ENCODE data around the gene CARD10.

CARD10 gene

DNA sequence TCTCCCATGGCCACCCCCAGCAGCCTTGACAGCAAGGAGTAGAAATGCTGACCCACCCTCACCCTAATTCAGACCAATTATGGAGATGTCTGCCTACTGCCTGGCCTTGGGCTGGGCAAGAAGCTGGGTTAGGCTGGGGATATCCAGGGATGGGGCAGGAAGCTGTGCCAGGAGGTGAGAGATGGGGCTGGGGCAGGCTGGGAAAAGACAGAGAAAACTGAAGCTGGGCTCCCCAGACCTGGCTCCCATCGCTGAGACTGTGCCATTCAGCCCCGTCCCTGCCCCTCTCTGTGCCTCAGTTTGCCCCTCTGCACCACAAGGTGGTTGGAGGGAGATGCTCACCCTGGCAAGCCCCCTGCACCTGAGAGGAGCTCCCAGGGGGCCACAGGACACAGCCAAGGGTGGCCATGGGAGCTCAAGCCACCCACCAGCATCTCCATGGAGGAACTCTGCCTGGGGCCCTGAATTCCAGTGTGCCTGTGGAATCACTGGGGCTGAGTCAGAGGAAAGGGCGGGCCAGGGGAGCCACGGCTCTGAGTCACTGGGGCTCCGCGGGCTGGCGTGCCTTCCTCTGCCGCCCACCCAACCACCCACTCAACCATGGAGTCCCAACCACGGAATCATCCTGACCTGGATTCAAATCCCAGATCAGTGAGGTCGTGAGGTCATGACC is 6.0 kb upstream of the CARD10 start:
- DNase-seq = peak in 1 of 2 experiments; percentile 40

DNA sequence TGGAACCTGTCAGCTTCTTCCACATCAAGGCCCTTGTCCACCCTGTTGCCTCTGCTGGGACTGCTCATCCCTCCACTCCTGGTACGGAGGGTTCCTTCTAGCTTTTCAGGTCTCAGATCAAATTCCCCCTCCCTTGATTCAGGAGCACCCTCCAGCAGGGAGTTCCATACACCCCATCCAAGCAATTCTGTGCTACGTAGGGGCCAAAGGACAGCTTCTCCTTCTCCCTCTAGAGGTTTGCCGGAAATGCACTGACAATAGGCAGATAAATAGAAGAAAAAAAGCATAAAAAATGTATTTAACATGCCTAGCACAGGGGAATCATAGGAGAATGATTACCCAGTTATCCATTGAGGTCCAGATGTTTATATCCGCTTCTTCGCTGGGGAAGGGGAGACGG is 3.3 kb upstream of the CARD10 start:
- DNase-seq = no peak

DNA sequence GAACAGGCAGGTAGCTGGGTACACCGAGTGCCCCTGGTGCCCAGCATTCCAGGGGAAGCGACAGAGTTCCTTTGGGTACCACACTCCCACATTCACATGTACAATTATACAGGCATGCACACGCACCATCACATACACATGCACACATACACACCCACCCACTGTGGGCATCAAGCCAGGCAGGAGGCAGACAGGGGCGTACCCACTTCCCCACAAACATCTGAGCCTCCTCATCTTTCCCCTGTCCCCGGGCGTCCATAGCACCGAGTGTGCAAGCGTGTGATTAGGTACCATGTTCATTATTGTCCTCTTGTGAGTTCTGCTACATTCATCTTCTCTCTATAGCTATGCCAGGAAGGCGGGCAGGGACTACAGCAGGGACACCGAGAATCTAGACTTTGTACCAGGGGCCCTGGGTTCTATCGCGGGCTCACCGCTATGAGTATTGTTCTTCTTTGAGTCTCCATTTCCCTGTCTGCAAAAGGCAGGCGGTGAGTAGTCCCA is 2.1 kb upstream of the CARD10 start:
- DNase-seq = no peak

DNA sequence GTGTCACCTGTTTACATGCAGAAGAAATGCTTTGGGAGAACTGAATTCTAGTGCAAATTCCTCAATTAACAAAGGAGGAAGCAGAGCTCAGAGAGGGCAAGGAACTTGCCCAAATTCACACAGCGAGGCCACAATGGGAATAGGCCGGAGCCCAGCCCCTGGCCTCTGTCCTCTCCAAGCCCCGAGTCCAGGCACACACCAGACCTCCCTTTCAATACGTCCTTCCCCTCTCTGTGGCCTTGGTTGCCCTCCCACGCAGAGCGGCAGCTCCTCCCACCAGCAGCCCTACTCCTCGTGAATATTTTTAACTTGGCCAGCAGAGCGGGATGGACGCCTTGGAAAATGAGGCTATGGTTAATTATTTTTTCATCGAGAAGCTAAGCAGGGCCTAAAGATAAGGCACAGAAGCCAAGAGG is 1.6 kb upstream of the CARD10 start:
- DNase-seq = no peak

DNA sequence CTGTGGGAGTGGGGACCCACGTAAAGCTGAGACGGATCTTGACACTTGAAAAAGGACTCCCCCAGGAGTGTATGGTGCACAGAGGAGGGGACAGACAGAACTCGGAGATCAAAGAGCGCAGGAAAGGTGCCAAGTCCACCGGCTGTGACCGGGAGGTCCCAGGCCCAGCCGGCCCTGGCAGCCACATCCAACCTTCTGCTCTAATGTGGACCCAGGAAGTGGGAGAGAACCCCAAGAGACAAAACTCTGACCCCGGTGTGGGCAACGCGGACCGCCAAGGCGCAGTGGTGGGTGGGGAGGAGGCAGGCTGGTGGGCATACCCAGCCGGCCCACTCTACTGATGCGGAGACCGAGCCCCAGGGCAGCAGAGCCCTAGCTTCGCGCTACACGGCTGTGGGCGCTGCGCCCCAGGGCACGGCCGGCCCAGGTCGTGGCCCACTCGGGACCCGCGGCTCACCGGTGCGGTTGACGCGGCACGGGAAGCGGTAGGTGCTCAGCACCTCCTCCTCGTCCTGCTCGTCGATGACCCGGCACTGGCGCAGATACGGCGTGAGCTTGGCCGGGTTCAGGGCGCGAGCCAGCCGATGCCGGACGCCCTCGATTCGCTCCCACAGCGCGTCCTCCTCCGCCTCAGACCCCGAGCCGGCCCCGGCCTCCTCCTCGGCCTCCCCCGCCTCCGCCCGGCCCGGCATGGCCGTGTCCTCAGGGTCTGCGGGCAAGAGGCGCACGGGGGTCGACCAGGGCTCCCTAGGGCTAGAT is 527 bp downstream of the CARD10 start:
- DNase-seq = no peak

DNA sequence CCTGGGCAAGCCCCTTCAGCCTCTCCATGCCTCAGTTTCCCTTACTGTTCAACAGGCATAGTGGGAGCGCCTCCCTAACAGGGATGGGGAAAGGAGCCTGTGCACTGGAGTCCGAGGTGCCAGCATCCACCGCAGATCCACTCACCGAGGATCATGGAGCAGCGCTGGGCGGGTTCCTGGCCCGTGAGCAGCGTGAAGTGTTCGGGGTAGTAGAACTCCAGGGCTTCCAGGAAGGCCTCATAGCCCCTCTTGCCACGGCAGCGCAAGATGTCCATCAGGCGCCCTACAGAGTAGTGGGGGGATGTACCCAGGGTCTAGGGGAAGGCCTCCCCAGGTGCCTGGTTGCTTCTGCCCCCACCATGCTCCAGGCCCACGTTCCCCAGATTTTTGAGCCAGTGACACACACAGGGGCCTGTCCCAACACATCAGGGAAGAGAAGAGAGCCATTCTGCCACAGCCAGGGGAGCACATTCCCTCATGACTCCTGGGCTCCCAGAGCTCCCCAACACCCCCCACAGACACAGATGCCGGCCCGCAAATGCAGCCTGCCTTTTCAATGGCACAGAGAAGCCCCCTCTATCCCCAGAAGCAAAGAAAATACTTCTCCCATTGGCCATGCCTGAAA is 1.3 kb downstream of the CARD10 start:
- DNase-seq = no peak

DNA sequence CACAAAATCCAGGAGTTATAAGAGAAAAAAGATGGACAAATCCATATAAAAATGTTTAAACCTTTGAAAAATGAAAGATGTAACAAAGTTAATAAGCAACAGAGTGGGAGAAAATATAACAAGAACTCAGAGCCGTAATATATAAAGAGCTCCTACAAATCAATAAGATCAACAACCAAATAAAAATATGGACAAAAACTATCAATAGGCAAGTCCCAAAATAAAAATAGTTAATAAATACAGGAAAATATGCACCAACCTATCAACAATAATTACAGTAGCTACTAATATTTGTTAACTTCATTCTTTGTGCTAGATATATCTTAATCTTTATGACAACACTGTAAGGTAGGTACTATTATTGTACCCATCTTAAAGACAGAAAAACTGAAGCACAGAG is 2.8 kb downstream of the CARD10 start:
- no peak for DNase-seq

DNA sequence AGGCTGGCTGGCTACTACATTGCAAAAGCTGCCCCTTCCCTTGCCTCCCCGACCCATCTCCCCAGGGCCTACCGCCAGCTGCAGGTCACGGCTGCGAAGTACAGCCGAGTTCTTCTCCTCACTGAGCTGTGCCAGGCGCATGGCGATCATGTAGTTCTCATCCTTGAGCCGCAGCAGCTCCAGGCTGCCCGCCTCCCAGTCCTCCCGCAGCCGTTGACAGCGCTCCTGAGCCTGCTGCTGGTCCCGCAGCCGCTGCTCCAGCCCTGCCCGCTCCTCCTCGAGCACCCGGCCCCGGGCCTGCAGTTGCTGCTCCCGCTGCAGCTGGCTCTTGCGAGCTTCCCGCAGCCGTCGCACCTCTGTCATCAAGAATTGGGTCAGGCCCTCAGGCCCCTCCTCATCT is 3.3 kb downstream of the CARD10 start:
- no peak for DNase-seq

DNA sequence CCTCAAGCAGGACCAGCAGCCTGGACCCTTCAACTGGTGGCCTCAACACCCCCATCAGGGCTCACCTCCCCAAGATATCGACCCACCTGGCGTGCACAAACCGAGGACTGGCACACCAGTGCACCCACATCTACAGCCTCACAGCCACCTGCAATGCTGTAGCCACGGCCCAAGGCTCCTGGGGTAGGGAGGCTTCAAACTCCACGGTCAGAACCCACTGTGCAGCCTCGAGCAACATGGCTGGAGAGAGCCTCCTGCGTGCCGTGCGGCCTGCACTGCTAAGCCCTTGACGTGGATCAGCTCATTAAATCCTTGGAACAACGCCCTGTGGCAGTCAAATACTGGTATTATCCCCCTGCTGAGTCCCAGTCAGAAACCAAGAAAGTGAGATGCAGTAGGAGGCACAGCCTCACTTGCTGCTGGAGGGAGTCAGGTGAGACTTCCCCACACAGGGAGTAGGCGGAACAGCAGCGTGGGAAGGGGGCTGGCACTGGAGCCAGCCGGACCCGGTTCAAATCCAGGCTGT is 4.6 kb downstream of the CARD10 start:
- no peak for DNase-seq

DNA sequence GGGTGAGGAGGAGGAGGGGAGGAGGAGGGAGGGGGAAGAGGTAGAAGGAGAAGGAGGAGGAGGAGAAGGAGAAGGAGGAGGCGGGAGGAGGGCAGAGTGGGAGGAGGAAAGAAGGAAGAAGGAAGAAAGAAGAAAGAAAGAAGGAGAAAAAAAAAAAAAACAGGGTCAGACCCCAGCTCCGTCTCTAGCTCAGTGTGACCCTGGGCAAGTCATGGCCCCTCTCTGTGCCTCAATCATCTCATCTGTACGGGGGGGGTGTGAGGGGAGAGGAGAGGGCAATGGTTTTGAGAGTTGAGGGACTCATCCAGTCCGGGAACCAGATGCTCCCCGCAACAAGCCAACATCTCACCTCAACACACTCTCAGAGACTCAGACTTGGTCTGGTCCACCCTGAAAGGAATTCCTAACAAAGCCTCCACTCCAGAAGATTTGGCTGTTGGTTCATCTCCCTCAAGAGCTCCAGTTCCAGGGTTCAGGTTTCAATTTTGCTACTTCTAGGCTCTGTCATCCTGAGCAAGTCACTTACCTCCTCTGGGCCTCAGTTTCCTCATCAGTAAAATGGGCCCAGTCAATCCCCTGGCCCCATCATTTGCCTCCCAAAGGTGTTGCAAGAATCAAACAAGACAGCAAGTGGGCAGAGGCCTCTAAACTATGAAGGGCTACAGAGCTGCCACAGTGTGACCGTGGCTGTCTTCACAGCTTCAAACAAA is 7.7 kb downstream of the CARD10 start:
- no peak for DNase-seq

DNA sequence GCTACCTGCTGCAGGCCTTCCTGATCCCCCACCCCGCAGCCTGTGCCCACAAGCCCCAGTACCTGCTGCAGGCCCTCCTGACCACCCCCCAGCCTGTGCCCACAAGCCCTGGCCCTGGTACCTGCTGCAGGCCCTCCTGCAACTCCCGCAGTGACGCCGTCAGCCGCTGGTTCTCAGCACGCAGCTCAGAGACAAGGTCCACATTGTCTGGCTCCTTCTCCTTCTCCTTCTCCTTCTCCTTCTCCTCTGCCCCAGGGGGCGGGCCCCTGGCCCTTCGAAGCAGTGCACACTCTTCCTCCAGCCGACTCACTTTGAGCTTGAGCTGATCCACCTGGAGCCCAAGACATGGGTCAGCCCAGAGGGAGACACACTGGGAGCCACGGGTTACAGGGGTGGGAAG is 9.1 kb downstream of the CARD10 start:
- DNase-seq = no peak

DNA sequence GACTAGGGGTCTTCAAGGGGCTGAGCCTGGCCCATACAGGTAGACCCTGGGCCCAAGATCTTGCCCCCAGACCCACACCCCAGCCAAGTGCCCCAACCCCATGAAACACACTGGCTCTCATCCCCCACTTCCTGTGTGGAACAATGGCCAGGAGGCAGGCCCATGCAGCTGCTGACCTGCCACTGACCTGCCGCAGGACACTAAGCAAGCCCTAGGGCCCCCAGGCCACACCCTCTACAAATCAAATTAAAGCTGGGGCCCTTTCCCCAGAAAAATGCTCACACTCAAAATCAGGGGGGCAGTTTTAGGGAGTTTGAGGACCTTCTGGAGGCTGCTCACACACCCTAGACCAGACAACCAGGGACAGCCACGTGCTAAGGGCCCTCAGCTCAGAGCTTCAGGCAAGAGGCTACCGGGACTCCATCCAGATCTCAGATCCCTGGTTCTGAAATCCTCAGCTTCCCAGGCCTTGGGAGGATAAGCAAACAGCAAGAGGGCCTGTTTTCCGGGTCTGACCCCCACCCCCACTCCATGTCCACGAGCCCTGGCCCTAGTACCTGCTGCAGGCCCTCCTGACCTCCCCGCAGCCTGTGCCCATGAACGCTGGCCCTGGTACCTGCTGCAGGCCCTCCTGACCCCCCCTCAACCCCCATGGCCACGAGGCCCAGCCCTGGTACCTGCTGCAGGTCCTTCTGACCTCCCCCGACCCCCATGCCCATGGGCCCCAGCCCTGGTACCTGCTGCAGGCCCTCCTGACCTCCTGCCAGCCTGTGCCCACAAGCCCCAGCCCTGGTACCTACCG is 10.0 kb downstream of the CARD10 start:
- DNase-seq = no peak

DNA sequence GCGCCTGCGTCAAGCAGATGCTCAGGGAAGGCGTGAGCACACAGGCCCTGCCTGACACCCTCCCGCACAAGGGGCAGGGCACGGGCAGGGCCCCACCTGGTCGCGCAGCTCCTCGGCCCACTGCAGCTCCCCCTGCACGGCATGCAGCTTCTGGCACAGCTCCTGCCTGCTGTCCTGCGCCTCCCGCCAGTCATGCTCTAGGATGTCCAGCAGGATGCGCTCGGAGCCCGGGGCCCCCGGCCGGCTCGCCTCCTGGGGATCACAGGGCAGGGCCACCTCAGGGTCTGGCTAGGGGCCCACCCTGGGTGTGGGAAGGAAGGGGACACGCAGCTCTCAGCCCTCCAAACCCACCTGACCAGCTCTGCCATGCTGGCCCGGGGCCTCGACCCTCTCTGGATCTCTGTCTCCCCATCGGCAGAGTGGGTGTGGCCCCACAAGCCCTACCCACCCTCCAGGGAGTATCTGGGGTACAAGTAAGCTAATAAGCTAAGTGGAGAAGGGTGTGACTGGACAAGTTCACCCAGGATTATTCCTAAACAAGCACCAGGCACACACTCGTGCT is 10.7 kb downstream of the CARD10 start:
- DNase-seq = no peak

DNA sequence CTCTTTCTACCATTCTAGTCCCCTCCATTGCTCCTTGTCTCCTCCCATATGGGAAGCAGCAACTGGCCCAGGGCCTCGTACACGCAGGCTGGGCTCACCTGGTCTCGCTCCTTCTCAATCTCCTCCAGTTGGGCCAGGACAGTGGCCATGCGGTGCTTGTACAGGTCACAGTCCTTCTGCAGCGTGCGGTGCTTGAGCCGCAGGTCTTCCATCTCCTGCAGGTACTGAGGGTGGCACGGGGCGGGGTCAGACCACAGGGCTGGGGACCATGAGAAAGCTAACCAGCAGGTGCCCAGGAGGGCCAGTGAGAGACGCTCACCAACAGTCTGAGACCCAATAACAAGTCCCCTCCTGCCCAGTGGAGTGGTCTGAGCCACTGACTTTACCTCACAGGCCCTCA is 11.5 kb downstream of the CARD10 start:
- DNase-seq = no peak

DNA sequence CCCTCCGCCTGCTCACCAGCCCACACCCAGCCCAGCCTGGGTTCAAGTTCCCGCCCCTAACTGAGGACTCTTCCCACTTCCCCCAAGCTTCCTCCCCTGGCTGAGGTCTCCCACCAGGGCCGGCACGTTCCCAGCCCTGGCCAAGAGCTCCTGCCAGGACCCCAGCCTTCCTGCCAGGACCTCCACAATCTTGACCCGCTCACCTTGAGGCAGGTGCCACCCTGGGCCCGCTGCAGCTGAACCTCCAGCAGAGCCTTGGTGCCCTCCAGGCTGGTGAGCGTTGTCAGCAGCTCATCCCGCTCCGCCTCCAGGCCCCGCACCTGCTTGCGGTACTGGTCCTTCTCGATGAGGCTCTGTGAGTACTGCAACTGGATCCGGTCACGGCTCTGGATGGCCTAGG is 13.2 kb downstream of the CARD10 start:
- no peak for DNase-seq

DNA sequence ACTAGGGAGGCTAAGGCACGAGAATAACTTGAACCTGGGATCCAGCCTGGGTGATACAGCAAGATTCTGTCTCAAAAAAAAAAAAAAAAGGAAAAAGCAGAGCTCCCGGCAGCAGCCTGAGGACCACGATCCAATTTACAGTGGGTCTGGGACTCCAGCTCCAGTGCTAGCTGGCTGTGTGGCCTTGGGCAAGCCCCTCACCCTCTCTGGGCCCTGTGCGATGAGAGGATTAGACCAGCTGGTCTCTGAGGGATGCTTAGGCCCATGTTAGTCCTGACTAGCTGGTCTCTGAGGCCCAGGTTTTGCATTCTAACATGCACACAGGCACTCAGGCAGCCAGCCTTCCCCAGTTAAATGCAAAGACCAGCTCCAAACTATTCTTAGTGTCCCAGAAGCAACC is 13.7 kb downstream of the CARD10 start:
- no peak for DNase-seq

DNA sequence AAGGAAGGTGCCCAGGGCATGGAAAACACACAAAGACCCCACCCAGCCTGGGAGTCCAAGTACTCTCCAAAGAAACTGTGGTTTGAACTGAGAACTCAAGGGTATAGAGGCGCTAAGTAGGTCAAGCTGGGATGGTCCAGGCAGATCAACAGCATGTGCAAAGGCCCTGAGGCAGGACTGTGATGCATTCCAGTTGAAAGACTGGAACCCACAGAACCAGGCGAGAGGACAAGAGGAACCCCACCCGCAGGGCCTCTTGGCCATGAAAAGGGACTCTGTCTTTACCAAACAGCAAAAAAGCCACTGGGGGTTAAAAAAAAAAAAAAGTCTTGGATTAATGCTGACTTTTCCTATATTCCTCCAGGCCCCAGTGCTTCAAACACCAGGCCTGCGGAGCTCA is 14.3 kb downstream of the CARD10 start:
- DNase-seq = no peak

DNA sequence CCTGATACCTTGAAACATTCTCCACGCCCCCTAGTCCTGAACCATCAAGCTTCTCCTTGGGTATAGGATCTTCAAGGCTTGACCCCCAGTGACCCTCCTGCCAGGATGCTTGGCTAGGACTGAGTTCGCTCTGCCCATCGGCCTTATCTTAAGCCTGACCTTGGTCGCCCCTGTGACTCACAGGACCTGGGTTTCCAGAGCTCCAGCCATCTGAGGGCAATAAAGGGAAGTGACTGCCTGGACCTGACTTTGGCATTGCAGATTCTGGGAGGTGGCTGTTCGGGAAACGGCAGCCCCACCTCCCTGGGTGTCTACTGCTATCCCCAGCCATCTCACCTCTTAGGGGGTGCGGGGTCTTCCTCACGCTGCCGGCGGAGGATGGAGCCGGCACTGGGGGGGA is 15.4 kb downstream of the CARD10 start:
- no peak for DNase-seq

DNA sequence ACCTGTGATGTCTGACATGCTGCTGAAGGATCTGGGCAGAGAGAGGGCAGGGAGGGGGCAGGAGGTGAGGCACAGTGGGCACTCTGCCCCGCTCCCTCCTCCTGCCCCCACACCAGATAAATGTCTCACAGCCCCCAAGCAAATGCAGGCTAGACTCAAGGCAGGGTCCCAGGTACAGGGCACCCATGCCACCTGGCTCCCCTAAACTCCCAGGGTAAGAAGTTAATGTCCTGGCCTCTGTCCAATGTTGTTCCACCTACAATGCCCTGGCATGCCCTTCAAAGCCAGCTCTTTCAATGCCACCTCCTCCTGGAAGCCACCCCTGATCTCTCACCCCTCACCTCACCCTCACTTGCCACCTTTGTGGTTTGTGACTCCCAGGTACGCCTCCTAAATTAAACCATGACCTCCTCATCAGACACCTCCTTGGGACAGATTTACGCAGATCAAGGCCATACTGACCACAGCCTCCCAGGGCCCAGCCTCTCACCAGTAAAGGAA is 16.0 kb downstream of the CARD10 start:
- DNase-seq = no peak

DNA sequence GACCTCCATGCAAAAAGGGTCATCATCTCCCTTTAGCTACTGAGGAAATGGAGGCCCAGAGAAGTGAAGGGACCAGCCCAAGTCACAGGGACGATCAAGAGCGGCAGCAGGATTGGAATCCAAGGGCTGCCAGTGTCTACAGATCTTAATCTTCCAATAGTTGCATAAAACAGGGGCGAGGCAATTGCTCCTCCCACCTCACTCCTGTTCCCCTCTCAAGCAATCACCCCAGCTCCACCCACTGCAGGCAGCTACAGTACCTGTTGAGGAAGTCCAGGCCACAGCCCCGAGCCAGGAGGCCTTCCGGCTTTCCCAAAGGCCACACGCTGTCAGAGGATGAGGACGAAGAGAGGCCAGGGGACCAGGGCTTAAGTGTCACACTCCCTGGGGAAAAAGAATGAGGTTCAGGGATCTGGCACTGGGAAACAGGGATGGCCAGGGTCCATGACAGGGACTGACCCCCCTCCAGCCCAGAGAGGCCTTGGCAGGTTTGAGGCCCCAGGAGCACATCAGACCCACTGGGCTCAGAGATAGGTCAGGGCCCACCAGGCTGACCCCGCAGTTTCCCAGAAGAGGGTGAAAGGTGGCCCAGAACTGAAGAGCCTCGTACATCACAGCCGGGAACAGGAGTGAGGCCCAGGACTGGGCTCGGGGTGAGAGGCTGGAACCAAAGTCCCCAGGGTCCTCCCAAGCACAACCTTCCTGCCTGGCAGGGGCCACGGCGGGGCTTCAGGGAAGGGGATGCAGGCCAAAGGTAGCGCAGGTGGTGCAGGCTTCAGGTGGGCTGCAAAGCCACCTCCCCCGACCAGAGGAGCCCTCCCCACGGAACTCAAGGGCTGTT is 16.7 kb downstream of the CARD10 start:
- no peak for DNase-seq

All from activated CD4-positive, alpha-beta T cell treated with anti-CD3 and anti-CD28 coated beads, Interleukin-2, amount 50 U/mL, for 48 hours (primary cell).